NCI-H2029 (cell line): ENCODE measurements around the gene KHDC4.

Source experiments
- DNase-seq: peaks from one replicate; lab custom pipeline; 2025; lab: John Stamatoyannopoulos, UW

KHDC4 gene

DNA sequence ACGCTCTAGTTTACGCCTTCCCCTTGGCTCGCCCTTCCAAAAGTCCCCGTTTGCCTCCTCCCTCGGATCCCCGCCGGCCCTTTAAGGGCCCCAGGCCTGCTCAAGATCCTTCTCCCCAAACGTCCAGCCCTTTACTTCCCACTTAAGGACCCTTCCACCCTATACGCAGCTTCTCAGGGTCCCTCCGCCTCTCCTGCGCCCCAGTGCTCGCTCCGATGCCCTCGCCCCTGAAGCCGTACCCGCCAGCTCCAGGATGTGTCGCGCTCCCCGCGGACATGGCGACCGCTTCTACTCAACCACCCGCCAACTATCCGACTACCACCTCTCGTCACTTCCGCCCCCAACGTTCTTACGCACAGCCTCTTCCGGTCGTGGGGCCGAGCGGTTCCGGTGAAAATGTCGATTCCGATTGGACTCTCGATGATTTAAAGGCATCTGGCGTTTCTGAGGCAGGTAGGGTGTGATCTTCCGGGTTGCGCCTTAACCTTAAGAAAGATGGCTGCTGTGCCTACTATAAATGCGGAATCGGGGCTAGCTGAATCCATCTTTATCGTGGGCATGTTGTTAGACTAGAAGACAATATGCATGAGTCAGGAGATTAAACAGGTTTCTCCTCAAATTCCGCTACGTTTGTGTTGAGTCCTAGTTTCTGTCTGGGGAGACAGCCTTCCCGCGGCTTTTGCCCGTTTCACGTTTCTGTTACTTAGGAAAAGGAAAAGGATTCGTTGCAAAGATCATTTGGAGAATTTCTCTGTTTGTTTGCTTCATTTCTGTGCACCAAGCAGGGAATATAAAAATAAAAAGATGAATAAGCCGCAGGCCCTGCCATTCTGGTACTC, at the start of gene KHDC4:
Gene KHDC4, minus strand, starts transcription at position 317 of the 839 bp plus-strand sequence. Its CDS starts 40 bp downstream, at position 277.
- DNase-seq = peak; percentile 99

DNA sequence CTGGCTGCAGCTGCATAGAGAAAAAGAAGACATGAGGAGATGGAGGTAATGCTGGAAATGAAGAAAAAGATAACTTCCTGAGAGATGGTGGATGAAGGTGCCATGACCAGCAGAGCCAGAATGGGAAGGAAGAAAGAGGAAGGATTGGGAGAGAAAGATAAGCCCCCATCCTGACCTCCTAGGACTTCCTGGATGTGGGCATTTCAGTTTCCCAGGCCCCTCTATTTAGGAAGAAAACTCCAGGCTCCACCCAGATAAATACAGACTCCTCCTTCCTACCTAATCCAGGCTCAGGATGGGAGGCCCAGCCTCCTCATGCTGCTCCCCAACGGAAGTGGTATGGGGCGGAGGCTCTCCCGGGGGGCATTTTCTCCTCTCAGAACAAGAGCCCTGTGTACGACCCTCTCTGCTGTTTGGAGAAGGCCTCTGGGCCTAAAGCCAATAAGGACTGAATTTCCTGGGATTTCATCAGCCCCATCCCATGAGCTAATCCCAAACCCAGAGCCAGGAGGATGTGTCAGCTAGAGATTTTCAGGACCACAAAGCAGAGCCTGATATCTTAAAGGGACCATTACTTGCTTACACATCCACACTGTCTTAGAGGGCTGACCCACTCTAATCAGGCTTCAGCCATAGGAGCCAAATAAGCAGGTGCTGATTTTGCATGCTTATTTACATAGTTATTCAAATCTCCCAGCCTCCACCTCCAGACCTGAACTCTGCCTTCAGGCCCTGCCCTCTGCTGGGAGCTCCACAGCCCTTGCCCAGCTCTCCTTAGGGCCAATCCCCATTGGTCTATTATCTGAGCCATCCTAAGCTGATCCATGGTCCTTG, 49.2 kb upstream of the KHDC4 start:
- DNase-seq = peak; percentile 82

DNA sequence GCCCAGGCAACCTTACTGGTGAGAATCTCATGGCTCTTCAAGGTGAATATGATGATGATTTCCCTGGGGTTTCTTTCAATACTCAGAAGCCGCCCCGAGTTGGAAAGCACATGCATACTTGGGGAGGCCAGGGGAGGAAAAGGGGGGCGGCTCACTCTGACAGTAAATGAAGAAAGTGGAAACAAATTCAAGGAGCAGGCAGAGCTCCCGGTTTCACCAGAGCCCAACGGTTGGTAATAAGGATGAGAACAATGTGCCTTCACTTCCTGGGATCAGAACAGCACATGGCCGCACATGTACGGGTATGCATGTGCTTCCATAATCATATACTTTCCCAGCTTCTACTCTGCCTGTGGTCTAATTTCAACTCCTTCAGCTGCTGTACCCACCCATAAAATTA, 47.9 kb upstream of the KHDC4 start:
- no peak for DNase-seq

DNA sequence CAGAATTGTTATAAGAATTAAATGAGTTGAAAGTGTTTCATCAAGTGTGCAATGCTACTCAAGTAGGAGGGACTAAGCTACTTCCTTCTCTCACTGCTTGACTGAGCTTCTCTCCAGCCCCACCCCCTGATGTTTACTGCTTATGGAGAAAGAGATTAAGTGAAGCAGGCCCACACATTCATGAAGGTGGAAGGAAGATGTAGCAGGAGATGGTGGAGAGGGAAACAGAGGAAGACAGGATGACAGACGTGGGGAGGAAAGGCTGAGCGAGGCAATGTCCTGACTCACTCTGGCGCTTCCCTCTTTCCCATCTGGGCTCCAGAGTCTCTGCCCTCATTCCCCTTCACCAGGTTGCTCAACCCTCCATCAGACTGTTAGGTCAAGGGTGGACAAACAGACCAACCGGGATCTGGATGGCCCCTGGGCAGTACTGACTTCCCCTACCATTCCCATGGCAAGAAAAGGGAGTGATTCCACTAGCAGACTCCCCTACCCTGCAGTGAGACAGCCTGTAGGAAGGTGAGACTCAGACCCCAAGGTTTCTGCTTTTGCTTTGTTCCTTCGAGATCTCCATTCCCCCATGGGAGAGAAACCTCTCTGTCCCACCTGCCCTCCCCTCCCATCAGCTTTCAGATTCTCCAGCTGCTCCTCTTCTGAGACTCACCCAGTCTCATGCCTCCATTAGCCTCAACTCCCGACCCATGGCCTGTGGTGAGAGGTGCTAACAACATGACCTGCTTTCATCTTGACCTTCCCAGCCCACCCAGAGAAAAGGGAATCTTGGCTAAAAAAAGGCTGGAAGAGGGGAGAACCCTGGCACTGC, 47.3 kb upstream of the KHDC4 start:
- no peak for DNase-seq

DNA sequence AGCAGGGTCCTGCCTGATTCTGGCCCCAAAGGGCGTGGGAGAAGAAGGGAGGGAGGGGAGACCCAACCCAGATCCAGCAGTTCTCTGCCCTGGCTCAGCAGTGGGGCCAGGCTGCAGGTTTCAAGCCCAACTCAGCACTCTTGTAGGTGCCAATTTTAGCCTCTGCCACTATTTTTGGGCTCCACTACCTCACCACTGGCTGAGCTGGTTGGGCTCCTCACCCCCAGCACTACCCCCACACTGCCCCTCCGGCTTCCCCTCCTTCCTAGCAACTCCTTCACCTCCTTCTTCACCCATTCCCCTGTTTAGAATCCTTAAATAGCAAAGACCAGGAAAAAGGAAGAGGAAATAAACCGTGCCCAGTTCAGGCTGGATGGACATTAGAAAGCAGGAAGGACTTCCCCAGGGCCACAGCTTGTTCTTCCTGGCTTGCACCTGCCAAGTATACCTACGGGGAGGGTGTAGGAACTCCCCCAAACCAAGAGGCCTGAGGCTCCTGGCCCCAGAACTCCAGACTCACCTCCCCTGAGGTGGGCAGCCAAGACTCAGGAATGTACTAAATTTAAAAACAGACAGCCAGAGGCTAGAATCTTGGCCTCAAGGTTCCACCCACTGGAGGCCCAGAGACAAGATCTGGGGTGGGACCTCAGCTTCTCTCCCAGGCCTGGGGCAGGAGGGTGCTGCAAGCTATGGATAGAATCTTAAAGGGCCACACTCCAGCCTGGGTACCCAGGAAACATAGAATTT, 45.6 kb upstream of the KHDC4 start:
- no peak for DNase-seq

DNA sequence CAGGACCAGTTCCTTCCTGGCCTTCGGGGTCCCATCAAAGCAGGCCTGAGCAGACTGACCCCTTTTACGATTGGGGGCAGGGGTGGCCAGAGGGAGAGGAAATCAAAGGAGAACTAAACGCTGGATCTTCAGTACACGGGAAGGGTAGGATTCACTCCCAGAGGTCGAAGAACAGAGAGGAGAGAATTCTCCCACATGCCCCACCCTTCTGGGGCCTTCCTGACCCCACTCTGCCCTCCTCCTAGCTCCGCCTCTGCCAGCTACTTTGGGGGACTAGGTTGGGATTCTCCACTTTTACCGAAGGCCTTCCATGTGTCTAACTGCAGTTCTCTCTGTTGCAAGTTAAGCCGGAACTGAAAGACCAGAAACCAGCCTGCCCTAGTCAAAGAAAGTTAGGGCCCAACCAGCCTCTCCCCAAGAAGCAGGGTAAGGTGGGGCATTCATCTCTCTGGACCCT, 44.8 kb upstream of the KHDC4 start:
- no peak for DNase-seq

DNA sequence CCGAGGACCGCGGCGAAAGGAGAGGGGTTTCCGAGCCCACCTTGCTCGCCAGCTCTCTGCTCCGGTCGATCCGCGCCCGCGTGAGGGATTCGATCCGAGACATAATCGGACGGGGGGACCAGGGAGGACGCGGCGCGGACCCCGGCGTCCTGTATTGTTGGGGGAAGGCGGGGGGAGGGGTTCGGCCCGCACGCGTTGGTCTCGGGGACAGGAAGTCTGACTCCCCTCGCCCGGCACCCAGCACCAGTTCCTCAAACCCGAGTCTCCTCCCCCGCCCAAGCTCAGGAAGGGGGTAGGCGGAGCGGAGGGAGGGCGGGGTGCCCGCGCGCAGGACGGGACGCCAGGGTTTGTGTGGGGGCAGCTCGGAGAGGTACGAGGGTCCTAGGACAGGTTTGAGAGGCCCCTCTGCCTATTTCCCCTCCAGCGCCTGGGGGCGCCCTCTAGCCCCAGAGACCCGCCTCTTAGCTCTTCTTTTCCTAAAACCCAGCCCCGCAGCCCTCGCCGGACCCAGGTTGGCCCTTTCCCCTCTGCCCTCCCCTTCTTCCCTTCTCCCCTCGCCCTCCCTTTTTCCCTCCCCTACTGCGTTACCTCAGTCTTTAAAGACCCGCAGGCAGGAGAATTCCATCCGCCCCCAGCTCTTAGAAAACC, 44.2 kb upstream of the KHDC4 start, which contains the start of gene ARHGEF2:
Gene ARHGEF2, minus strand, starts transcription at position 223 of the 648 bp plus-strand sequence. Its CDS starts 120 bp downstream, at position 103.
- peak; percentile 36 for DNase-seq

DNA sequence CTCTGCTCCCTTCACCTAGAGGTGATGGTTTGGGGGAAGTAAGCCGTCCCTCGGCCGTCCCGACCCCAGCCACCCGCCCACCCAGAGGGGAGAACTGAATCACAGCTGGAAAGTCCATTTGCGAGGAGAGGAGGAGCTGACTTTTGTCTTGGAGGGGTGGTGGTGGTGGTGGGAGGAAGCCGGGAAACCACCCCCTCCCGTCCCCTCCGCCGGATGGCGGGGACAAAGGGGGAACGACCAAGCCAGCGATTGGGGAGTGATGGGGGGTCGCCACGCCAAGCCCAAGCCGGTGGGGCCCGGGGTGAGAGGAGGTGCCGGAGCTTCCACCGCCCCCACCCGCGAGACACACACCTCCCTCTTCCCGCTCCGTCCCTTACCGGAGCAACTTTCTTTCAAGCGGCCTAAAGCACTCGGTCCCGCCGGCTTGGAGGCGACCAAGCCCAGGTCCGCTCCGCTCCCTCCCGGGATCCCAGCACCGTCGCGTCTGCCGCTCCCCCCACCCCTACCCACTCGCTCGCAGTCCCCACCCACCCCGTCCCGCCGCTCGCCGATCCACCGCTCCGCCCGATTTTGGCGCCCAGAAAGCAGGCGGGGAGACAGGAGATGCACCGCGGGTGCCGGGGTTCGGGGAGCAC, 43.6 kb upstream of the KHDC4 start:
- DNase-seq = no peak

DNA sequence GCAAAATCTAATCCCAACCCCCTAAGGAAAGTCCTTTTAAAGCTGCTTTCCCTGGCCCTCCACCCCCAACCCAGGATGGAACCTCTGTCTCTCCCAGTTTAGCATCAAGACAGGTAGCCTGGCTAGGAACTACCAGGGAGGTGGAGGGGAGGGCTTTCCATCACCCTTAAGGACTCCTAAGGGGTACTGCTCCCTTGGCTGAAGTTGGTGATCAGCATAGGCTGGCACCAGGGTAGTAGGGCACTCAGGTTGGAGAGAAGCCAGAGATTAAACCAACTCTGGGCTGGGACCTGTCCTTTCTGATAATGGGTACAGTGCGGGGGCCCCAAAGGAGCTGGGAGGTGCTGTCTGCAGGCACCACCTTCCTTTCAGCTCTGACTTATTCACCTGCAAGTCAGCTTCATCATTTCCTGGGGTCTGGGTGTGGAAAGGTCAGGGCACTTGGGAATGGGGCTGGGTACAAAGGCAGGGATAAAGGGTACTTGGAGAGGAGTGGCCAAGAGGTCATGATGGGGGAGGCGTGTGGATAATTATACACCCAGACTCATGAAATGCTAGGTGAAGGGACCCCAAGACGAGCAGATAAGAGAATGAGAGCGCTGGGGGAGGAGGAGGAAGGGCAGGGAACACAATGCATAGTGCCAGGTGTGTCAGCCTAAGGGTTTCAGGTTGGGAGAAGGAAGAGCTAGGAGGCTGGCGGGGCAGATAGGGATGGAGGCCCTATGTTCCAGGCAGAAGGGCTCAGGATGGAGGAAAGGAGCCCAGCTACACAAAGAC, 42.9 kb upstream of the KHDC4 start:
- DNase-seq = no peak

DNA sequence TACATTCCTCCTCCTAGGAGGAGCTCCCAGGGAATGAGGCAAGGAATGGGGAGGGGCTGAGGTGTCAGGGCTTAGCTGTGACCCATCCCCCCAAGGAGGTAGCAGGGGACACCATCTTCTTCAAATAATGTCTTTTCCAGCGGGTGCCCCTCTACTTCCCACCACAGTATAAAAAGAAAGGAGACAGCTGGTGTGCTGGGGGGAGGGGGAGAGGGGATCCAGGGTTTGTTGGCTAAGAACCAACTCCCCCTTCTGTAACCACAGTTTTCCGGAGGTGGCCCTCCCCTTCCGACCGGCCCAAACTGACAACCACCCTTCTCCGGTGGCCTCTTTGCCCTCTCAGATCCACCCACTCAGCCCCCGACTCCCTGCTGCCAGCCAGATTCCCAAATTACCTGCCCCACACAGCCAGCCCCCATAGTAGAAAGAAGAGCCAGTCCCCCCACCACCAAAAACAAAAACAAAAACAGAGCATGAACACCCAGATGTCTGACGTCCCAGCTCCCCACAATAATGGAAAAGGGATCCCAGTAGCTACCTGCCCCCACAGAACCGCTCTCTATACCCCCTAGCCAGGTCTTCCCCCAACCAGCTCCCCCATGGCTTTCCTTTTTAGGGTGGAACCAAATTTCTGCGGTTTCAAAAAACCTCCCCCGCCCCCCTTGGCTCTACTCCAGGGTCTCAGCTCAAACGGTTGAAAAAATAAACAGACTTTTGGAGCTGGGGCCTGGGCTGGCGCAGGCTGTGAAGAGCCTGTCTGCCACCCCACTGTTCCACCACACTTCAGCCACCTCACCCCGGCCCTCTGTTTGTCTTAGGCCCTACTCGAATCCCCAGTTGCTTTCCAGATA, 42.1 kb upstream of the KHDC4 start:
- DNase-seq = peak; percentile 41

DNA sequence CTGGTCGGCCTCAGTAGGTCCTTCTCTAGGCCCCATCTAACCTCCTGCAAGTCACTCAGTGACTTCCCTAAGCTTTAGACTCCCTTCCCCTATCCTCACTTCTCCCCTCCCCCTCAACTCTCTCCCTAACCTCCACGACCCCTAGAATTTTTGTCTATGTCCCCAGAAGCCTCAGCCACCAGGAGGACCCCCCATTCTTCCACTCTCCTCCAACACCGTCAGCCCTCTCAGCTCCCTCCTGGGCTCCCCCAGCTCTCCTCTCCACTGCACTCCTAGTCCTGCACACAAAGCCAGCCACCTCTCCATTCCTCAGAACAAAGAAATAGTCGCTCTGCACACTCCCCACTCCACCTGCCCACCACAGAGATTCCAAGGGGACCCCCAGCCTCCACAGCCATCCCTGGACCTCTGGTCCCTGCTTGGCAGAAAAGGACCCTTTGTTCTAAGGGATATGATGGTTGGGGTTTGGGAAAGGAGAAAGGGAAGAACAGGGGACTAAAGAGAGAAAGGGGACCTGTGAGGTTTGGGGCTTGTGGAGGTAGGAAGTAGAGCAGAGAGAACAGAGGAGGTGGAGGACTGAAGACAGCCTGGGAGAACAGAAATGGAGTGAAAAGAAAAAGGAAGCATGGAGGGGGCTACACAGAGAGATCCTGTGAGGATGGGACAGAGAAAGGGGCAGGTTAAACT, 41.3 kb upstream of the KHDC4 start:
- DNase-seq = no peak

DNA sequence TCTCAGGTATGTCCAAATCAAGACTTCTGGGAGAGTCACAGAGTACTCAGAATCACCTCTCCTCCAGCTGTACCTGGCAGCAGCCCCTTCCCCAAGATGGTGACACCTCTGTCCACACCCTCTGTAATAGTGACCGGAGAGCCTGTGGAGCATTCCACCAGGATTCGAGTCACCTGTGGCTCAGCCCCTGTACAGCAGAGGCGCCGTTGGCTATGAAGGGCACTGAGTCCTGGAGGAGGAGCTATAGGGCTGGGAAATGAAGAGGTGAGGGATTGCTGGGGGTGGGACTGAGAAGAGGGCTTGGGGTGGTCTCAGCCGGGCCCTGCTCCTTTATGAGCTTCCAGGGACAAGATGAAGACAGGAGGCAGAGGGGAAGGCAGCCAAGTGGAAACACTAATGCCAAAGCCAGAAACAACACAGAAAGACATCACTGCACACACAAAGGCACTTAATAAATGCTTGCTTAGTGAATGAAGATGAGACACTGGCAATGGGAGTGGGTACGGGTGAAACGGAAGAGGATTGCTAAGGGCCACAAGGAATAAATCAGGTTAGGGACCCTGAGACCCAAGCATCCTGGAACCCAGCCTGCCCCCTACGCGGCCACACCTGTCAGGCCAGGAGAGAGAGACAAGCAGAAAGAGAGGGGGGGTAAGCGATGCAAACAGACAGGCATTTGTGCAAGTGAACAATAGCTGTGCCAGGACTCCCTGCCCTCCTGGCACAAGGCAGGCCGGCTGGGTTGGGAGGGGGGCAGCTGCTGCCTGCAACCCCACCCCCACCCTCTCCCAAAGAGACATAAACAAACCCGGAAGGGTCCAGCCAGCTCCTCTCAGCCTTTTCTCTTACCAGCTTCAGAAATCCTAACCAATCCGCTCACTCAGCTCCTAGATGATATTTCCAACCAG, 40.2 kb upstream of the KHDC4 start:
- peak; percentile 80 for DNase-seq

DNA sequence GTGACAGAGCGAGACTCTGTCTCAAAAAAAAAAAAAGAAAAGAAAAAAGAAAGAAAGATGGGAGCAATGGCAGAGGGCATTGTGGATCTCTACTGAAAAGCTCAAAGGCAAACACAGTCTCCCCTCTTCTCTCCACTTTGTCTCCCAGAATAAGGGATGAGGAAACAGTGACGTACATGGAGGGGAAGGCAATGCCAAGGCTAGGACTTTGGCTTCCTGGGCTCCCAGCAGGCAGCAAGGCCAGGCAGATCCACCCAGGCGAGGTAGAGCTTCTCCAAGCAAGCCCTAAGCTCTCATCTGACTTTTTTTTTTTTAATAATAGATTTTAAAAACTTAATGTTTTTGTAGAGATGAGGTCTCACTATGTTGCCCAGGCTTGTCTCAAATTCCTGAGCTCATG, 39.5 kb upstream of the KHDC4 start:
- DNase-seq = no peak

DNA sequence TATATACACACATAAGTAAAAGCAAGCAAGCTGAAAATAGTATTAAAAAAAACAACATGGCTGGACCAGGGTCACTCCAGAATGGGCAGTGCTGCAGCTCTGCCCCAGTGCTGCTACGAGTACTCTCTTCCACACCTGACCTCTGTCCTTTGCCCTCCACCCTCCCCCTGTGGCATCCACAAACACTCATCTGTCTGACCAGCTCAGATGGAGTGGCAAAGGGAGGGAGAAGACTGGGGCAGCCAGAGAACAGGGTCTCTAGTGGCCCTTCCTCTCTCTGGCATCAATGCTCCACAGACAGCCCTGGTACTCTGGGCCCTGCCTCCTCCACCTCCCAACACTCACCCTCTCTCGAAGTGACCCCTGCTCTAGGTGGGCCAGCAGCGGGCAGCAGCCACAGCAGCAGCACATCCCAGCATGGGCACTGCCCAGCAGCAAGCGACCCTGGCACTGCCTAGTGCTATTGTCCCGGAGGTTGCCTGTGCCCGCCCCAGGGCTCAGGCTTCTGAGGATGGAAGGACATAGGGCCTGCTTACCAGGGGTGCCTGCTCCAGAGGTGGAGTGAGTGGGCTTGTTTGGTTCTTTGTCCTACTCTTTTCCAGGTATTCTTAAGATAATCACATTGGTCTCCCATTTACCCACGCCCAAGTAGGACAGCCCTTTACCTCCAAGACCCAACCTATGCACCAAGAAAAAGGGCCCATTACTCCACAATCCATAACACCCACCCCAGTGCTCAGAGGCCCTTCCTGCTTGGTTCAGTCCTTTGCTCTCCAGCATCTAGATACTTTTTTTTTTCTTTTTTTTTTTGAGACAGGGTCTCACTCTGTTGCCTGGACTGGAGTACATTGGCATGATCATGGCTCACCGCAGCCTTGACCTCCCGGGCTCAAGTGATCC, 37.9 kb upstream of the KHDC4 start:
- DNase-seq = no peak

DNA sequence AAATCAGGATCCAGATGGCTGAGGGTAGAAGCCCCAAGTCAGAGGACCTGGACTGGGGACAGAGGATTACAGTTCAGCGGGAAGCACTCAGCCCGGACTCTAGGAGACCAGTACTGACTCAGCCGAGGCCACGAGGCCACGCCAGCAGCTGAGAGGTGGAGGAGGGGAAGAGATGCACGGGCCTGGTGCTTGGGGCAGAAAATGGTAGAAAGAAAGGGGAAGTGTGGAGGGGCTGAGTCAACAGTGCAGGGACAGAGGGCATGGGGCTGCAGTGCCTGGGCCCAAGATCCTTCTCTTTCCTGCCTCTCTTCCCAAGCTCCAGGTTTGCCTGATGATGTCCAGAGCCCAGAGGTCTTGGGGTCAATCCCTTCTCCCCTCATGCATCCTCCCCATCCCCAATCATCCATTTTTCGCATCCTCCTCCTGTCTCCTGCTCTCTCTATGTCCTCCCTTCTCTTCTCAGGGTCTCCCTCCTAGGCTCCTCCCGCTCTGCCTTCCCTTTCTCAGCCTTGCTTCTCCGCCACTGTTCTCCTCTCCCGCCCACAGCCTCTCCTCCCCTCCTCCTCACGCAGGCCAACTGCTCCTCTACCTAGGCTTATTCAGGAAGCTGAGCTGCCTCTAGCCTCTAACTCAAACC, 36.4 kb upstream of the KHDC4 start:
- DNase-seq = no peak
